A549 (cell line): Measurements from ENCODE around the gene SH2D3A. TPM values are rescaled to one million over a fixed set of nuclear protein-coding genes. Genes with fewer than 3 reads are reported as not detected.

Experiments used
- ATAC-seq, 2 experiments: fragments of 200-7000 bp in 1 of 2; fragments of >200 bp in 1 of 2; cut with Nextera tagmentation in 1 of 2; cut with Tn5 transposase in 1 of 2; 3 replicates each; pipeline versions ENCODE4 v1.8.0 to v1.9.1; 2018 to 2020; ENCODE audit warnings: mild to moderate bottlenecking in 1 of 2, moderate library complexity in 1 of 2
- CTCF ChIA-PET: fragments of 300-600 bp; sonication (Branson Sonifier 250); formaldehyde crosslinking; extraction: SDS; loops from one replicate; lab custom pipeline; 2021; ENCODE audit warnings: antibody characterized with exemption, inconsistent platforms; lab: Yijun Ruan, JAX
- POLR2A ChIA-PET: fragments of 350-600 bp; formaldehyde crosslinking; extraction: SDS; loops from one replicate; lab custom pipeline; 2021; ENCODE audit warnings: antibody characterized with exemption, inconsistent platforms; lab: Yijun Ruan, JAX
- DNase-seq, 2 experiments: peaks; one replicate each; pipeline versions ENCODE4 v3.0.0 to v3.0.0-alpha.2; 2011 to 2016; ENCODE audit warnings: low read depth in 1 of 2, low spot score in 1 of 2
- FAIRE-seq: peaks from 2 replicates; lab custom pipeline; 2011; peaks lifted over from hg19 to GRCh38; lab: Jason Lieb, UNC
- H3K27ac ChIP-seq, 2 experiments: fragments of >200 bp; sonication (Bioruptor Twin); formaldehyde crosslinking; 3 replicates each; pipeline ENCODE4 v1.5.1; 2016 to 2017
- H3K4me1 ChIP-seq: fragments of >200 bp; sonication (Bioruptor Twin); formaldehyde crosslinking; 3 replicates; pipeline ENCODE4 v1.6.1; 2016
- H3K4me2 ChIP-seq: fragments of >200 bp; sonication (Bioruptor Twin); formaldehyde crosslinking; 3 replicates; pipeline ENCODE4 v1.6.1; 2016
- H3K4me3 ChIP-seq: fragments of >200 bp; sonication (Bioruptor Twin); formaldehyde crosslinking; 3 replicates; pipeline ENCODE4 v1.5.1; 2016
- H3K9me3 ChIP-seq: fragments of >200 bp; sonication (Bioruptor Twin); formaldehyde crosslinking; 3 replicates; pipeline ENCODE4 v1.6.1; 2016
- BHLHE40 ChIP-seq: IDR thresholded peaks from 2 replicates; pipeline ENCODE4 v1.6.1; 2012; ENCODE audit warnings: low read depth, low read length, inconsistent platforms
- CEBPB ChIP-seq, 2 experiments: fragments of >200 bp in 1 of 2; sonication (Bioruptor Twin) in 1 of 2; formaldehyde crosslinking in 1 of 2; IDR thresholded peaks; 2 replicates each; pipeline ENCODE4 v1.6.1; 2012 to 2016
- CHD2 ChIP-seq: fragments of 150-350 bp; IDR thresholded peaks from 2 replicates; pipeline ENCODE4 v1.6.1; 2014; ENCODE audit warnings: low read length; ENCODE audit not compliant: partially characterized antibody
- CHD4 ChIP-seq: fragments of 200-600 bp; sonication (generic); IDR thresholded peaks from 2 replicates; pipeline ENCODE4 v1.6.1; 2016; ENCODE audit warnings: antibody characterized with exemption, mild to moderate bottlenecking, borderline replicate concordance
- EHF ChIP-seq: fragments of 250-450 bp; sonication (Bioruptor Pico); IDR thresholded peaks from 2 replicates; pipeline ENCODE4 v1.5.0; 2020; ENCODE audit warnings: mild to moderate bottlenecking
- EHMT2 ChIP-seq: fragments of 200-600 bp; sonication (generic); IDR thresholded peaks from 2 replicates; pipeline ENCODE4 v1.6.1; 2016; ENCODE audit warnings: antibody characterized with exemption, low read depth, mild to moderate bottlenecking, moderate library complexity
- EP300 ChIP-seq, 2 experiments: fragments of >200 bp; sonication (Bioruptor Twin); formaldehyde crosslinking; IDR thresholded peaks; 2 replicates in 1 of 2; 3 replicates in 1 of 2; pipeline ENCODE4 v1.6.1; 2016 to 2017
- FOSB ChIP-seq: fragments of 250-450 bp; sonication (Bioruptor Pico); IDR thresholded peaks from 2 replicates; pipeline ENCODE4 v1.5.0; 2020; ENCODE audit warnings: mild to moderate bottlenecking, moderate library complexity
- FOXS1 ChIP-seq: fragments of 250-450 bp; sonication (Bioruptor Pico); IDR thresholded peaks from 2 replicates; pipeline ENCODE4 v1.5.0; 2020; ENCODE audit warnings: mild to moderate bottlenecking, moderate library complexity
- HDAC2 ChIP-seq: fragments of 200-600 bp; sonication (generic); IDR thresholded peaks from 2 replicates; pipeline ENCODE4 v1.6.1; 2016
- HOXA7 ChIP-seq: fragments of 250-450 bp; sonication (Bioruptor Pico); IDR thresholded peaks from 2 replicates; pipeline ENCODE4 v1.5.0; 2020; ENCODE audit warnings: mild to moderate bottlenecking, moderate library complexity
- JUN ChIP-seq, 2 experiments: fragments of >200 bp; sonication (Bioruptor Twin); formaldehyde crosslinking; IDR thresholded peaks; 2 replicates in 1 of 2; 3 replicates in 1 of 2; pipeline ENCODE4 v1.6.1; 2016 to 2017
- JUNB ChIP-seq: fragments of >200 bp; sonication (Bioruptor Twin); formaldehyde crosslinking; IDR thresholded peaks from 2 replicates; pipeline ENCODE4 v1.6.1; 2016
- MAZ ChIP-seq: fragments of 150-350 bp; IDR thresholded peaks from 2 replicates; pipeline ENCODE4 v1.6.1; 2014; ENCODE audit warnings: antibody characterized with exemption, low read depth, low read length, borderline replicate concordance
- MYC ChIP-seq: IDR thresholded peaks from 2 replicates; pipeline ENCODE4 v1.6.1; 2012; ENCODE audit warnings: mild to moderate bottlenecking, inconsistent platforms, low read length, improper control_type of control experiment, borderline replicate concordance
- NPAS2 ChIP-seq: fragments of 250-450 bp; sonication (Bioruptor Pico); IDR thresholded peaks from 2 replicates; pipeline ENCODE4 v1.8.0; 2022; ENCODE audit warnings: mild to moderate bottlenecking, moderate library complexity, borderline replicate concordance
- POLR2AphosphoS2 ChIP-seq: conservative IDR thresholded peaks from 2 replicates; pipeline ENCODE4 v1.6.1; 2012; ENCODE audit warnings: low read length, improper control_type of control experiment, inconsistent platforms
- RAD21 ChIP-seq, 2 experiments: fragments of >200 bp in 1 of 2; sonication (Bioruptor Twin) in 1 of 2; formaldehyde crosslinking in 1 of 2; IDR thresholded peaks in 1 of 2; conservative IDR thresholded peaks in 1 of 2; 2 replicates in 1 of 2; 3 replicates in 1 of 2; pipeline ENCODE4 v1.6.1; 2012 to 2018; ENCODE audit warnings: inconsistent platforms in 1 of 2
- RCOR1 ChIP-seq: fragments of 150-350 bp; IDR thresholded peaks from 2 replicates; pipeline ENCODE4 v1.6.1; 2014; ENCODE audit warnings: antibody characterized with exemption, low read length, low read depth
- RFX5 ChIP-seq: fragments of 450-650 bp; IDR thresholded peaks from 2 replicates; pipeline ENCODE4 v1.7.1; 2014; ENCODE audit warnings: antibody characterized with exemption, mild to moderate bottlenecking, moderate library complexity
- TP53 ChIP-seq: fragments of 250-450 bp; sonication (Bioruptor Pico); IDR thresholded peaks from 2 replicates; pipeline ENCODE4 v1.5.0; 2021; ENCODE audit warnings: mild to moderate bottlenecking, moderate library complexity
- ZFP36 ChIP-seq: fragments of 450-650 bp; IDR thresholded peaks from 2 replicates; pipeline ENCODE4 v1.6.1; 2014; ENCODE audit warnings: borderline replicate concordance; ENCODE audit not compliant: partially characterized antibody
- WGBS: methylation state at CpG from one replicate; pipeline ENCODE4 v1.1.6; 2017; ENCODE audit errors: missing lambda C conversion rate; 5-methylcytosine and 5-hydroxymethylcytosine counted together
- polyA plus RNA-seq, 4 experiments: library from polyadenylated mRNA; depleted of rRNA in 3 of 4; stranded (reverse); fragments of >200 nt; fragmentation: RNase III in 1 of 4; extraction: RNeasy Plus Mini Kit Qiagen cat#74134 plus additional on column Dnase treatment in 1 of 4; gene quantifications; 2 replicates in 3 of 4; 3 replicates in 1 of 4; pipeline ENCODE4 v1.2.3, GENCODE V29; 2011 to 2017
- TF ChIP-seq, protein P1 (sequence below): fragments of 150-350 bp; IDR thresholded peaks from 2 replicates; pipeline ENCODE4 v1.6.1; 2014; ENCODE audit warnings: low read depth, mild to moderate bottlenecking, low read length
- TF ChIP-seq, protein P2 (sequence below): IDR thresholded peaks from 2 replicates; pipeline ENCODE4 v1.6.1; 2012
- TF ChIP-seq, protein P3 (sequence below): fragments of >200 bp; sonication (Bioruptor Twin); formaldehyde crosslinking; IDR thresholded peaks from 3 replicates; pipeline ENCODE4 v1.6.1; 2016
- TF ChIP-seq, protein P4 (sequence below): fragments of 200-600 bp; sonication (generic); IDR thresholded peaks from 2 replicates; pipeline ENCODE4 v1.6.1; 2016; ENCODE audit warnings: antibody characterized with exemption, mild to moderate bottlenecking, moderate library complexity
- TF ChIP-seq, protein P5 (sequence below): fragments of 450-650 bp; IDR thresholded peaks from 2 replicates; pipeline ENCODE4 v1.6.1; 2014; ENCODE audit warnings: antibody characterized with exemption
- TF ChIP-seq, protein P6 (sequence below): IDR thresholded peaks from 2 replicates; pipeline ENCODE4 v1.6.1; 2012; ENCODE audit warnings: low read depth, borderline replicate concordance

The SH2D3A gene
- polyA plus RNA-seq, 2 of the 4 experiments (the other 2 are of a cell fraction) = 6.7 to 10.0 TPM

DNA sequence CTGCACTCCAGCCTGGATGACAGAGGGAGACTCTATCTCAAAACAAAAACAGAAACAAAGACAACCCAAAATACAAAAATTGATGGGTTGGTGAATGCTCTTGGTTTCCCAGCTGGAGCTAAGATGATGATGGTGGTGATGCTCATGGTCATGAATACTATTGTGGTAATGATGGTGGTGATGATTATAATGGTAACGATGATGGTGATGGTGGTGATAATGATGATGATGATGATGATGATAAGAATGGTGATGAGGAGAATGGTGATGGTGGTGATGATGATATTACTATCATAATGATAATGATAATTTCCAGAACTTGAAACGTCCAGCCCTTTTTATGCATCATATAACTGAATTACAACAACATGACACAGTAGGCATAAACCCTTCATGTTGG lies 45.4 kb upstream of the SH2D3A start (continued):
- no peak for TF ChIP-seq EHF (CRISPR knock-in tag)
- TF ChIP-seq, protein P1, sequence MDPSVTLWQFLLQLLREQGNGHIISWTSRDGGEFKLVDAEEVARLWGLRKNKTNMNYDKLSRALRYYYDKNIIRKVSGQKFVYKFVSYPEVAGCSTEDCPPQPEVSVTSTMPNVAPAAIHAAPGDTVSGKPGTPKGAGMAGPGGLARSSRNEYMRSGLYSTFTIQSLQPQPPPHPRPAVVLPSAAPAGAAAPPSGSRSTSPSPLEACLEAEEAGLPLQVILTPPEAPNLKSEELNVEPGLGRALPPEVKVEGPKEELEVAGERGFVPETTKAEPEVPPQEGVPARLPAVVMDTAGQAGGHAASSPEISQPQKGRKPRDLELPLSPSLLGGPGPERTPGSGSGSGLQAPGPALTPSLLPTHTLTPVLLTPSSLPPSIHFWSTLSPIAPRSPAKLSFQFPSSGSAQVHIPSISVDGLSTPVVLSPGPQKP = no peak
- TF ChIP-seq, protein P2, sequence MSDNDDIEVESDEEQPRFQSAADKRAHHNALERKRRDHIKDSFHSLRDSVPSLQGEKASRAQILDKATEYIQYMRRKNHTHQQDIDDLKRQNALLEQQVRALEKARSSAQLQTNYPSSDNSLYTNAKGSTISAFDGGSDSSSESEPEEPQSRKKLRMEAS = no peak
- no peak for TF ChIP-seq HOXA7 (CRISPR knock-in tag)
- no peak for TF ChIP-seq ZFP36
- TF ChIP-seq MAZ = no peak
- no peak for TF ChIP-seq TP53
- TF ChIP-seq EP300 (IDR thresholded peaks at IDR 0.05) = no peak
- TF ChIP-seq CHD4 = no peak
- no peak for TF ChIP-seq NPAS2

DNA sequence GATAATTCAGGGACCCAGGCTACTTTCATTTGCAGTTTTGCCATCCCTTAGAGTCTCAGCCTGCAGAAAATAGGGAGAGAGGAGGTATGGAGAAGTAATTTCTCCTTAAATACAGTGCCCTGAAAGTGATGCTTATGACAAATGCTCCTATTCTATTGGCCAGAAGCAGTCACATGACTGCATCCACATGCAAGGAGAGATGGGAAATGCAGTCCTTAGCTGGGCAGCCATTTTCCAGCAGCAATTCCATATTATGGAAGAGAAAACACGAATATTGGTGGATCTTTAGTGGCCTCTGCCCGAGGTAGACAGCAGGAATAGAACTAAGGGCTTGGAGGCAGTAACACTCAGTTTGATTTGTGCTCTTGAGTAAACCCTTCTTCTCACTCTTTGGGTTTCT lies 44.7 kb upstream of the SH2D3A start:
- FAIRE-seq = peak; percentile 18
- peak overlapping the region in 1 of 2 experiments; percentile 62; a peak in 2 of 6 replicates for H3K27ac ChIP-seq
- DNase-seq = peak; percentile 56 to 82
- ChIA-PET POLR2A (no interaction called here), CTCF (interaction anchor here (1.0 to 2.5 kb wide), 2 partner anchors 9 to 52 kb away, joined by 3 to 8 read pairs; no protein-coding TSS in a partner anchor)
- TF ChIP-seq, protein P3, sequence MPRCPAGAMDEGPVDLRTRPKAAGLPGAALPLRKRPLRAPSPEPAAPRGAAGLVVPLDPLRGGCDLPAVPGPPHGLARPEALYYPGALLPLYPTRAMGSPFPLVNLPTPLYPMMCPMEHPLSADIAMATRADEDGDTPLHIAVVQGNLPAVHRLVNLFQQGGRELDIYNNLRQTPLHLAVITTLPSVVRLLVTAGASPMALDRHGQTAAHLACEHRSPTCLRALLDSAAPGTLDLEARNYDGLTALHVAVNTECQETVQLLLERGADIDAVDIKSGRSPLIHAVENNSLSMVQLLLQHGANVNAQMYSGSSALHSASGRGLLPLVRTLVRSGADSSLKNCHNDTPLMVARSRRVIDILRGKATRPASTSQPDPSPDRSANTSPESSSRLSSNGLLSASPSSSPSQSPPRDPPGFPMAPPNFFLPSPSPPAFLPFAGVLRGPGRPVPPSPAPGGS = no peak
- TF ChIP-seq HOXA7 (CRISPR knock-in tag) = no peak
- TF ChIP-seq, protein P4, sequence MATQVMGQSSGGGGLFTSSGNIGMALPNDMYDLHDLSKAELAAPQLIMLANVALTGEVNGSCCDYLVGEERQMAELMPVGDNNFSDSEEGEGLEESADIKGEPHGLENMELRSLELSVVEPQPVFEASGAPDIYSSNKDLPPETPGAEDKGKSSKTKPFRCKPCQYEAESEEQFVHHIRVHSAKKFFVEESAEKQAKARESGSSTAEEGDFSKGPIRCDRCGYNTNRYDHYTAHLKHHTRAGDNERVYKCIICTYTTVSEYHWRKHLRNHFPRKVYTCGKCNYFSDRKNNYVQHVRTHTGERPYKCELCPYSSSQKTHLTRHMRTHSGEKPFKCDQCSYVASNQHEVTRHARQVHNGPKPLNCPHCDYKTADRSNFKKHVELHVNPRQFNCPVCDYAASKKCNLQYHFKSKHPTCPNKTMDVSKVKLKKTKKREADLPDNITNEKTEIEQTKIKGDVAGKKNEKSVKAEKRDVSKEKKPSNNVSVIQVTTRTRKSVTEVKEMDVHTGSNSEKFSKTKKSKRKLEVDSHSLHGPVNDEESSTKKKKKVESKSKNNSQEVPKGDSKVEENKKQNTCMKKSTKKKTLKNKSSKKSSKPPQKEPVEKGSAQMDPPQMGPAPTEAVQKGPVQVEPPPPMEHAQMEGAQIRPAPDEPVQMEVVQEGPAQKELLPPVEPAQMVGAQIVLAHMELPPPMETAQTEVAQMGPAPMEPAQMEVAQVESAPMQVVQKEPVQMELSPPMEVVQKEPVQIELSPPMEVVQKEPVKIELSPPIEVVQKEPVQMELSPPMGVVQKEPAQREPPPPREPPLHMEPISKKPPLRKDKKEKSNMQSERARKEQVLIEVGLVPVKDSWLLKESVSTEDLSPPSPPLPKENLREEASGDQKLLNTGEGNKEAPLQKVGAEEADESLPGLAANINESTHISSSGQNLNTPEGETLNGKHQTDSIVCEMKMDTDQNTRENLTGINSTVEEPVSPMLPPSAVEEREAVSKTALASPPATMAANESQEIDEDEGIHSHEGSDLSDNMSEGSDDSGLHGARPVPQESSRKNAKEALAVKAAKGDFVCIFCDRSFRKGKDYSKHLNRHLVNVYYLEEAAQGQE = no peak
- TF ChIP-seq, protein P5, sequence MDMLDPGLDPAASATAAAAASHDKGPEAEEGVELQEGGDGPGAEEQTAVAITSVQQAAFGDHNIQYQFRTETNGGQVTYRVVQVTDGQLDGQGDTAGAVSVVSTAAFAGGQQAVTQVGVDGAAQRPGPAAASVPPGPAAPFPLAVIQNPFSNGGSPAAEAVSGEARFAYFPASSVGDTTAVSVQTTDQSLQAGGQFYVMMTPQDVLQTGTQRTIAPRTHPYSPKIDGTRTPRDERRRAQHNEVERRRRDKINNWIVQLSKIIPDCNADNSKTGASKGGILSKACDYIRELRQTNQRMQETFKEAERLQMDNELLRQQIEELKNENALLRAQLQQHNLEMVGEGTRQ = peak; percentile 81
- no peaks in the 10 kb centered on the region for H3K9me3 ChIP-seq
- ATAC-seq = peak; percentile 66 to 91; a peak in 4 of 6 replicates
- no peak overlapping the region for H3K4me3 ChIP-seq
- no peak overlapping the region for H3K4me2 ChIP-seq
- H3K4me1 ChIP-seq = no peaks in the 10 kb centered on the region
- WGBS = 2% methylated on average over 2 of the region's 2 CpGs

DNA sequence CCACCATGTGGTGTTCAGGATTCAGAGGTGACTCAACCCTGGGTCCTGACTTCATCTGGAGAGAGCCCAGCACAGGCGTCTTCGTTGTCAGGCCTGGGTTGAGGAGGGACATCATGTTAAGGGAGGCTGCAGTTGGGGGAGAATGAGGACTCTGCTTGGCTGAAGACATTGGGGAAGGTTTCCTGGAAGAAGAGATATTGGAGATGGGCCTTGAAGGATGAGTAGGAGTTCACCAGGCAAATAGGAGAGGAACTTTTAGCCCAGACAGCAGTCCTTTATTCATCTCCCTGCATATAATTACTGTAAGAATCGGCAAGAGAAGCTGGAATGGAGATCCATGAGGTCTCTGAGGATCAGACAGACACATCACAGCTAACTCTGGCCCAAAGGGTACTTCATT lies 44.1 kb upstream of the SH2D3A start:
- POLR2A ChIA-PET = no interaction called here
- no peak overlapping the region for H3K4me2 ChIP-seq

More for the DNA sequence above, 44.1 kb upstream of the SH2D3A start:
- Histone ChIP-seq H3K4me1 (no peaks in the 10 kb centered on the region), H3K27ac (0 out of 6 replicates have a peak overlapping the region, but pooled peaks of 1 of the 2 experiments have one; percentile 6), H3K9me3 (no peaks in the 10 kb centered on the region), H3K4me3 (no peak overlapping the region)
- 63% methylated on average over 3 of the region's 3 CpGs for WGBS
- CTCF ChIA-PET = interaction anchor here (1.0 to 1.1 kb wide), 2 partner anchors 9 to 16 kb away, joined by 3 to 5 read pairs; no protein-coding TSS in a partner anchor
- ATAC-seq = no peak
- TF ChIP-seq RAD21 (conservative IDR thresholded peaks at IDR 0.05 in 1 of 2, IDR thresholded peaks at IDR 0.05 in 1 of 2) (no peak), CHD2 (no peak), MYC (no peak), RCOR1 (no peak), CHD4 (no peak), EHMT2 (no peak), RFX5 (no peak), JUNB (no peak), FOSB (CRISPR knock-in tag) (no peak), ZFP36 (no peak), HDAC2 (no peak), FOXS1 (CRISPR knock-in tag) (no peak), CEBPB (IDR thresholded peaks at IDR 0.05) (no peak), JUN (IDR thresholded peaks at IDR 0.05) (no peak), POLR2AphosphoS2 (no peak), BHLHE40 (no peak), MAZ (no peak)
- TF ChIP-seq, protein P6, sequence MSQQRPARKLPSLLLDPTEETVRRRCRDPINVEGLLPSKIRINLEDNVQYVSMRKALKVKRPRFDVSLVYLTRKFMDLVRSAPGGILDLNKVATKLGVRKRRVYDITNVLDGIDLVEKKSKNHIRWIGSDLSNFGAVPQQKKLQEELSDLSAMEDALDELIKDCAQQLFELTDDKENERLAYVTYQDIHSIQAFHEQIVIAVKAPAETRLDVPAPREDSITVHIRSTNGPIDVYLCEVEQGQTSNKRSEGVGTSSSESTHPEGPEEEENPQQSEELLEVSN = no peak
- TF ChIP-seq, protein P2 = no peak
- FAIRE-seq = no peak
- no peak for DNase-seq
